Effector CD4-positive, alpha-beta T cell (primary cell): ENCODE measurements around the gene CORO6.

ENCODE experiments used
- DNase-seq: peaks from one replicate; pipeline ENCODE4 v3.0.0-alpha.2; 2020

The CORO6 gene

DNA sequence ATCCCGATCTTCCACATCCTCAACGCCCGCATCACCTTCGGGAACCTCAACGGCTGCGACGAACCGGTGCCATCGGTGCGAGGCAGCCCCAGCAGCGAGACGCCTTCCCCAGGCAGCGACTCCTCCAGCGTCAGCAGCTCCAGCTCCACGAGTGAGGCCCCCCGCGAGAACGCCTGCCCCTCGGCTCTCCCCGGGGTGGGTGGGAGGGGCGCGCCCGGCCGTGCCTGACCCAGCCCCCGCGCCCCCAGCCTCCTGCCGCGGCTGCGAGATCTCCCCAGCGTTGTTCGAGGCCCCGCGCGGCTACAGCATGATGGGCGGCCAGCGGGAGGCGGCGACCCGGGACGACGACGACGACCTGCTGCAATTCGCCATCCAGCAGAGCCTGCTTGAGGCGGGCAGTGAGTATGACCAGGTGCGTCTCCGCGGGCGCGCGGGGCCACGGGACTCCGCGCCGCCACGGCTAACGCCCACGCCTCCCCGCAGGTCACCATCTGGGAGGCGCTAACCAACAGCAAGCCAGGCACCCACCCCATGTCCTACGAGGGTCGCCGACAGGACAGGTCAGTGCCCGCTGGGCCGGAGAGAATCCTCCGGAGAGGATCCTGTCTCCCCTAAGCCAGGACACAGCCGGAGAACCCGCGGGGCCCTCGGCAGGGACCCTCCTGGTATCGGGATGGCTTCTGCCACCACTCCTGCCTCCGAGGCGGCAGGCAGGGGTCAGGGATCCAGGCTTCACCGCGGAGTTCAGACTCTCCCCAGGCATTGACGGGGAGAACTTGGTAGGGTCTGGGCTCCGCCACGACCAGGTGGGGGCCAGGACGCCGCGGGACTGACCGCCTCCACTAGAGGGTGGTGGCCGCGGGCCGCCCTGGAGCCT, 10.1 kb downstream of the CORO6 start:
- DNase-seq, result no peak

DNA sequence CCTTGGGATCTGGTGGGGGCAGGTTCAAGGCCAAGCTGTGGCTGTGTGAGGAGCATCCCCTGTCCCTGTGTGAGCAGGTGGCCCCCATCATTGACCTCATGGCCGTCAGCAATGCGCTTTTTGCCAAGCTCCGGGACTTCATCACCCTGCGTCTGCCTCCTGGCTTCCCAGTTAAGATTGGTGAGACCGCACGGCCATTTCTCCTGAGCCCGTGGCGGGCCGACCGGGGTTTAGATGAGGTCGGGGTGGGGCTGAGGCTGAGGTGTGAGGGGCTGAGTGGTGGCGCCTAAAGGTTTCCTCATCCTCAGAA, 10.7 kb downstream of the CORO6 start:
- DNase-seq, result no peak

- no peak for DNase-seq
Observed at GRCh38 chr17:29611351-29612093, 11.2 kb downstream of the CORO6 start.

- DNase-seq, result no peak
Observed at GRCh38 chr17:29610395-29610794, 12.3 kb downstream of the CORO6 start.

DNA sequence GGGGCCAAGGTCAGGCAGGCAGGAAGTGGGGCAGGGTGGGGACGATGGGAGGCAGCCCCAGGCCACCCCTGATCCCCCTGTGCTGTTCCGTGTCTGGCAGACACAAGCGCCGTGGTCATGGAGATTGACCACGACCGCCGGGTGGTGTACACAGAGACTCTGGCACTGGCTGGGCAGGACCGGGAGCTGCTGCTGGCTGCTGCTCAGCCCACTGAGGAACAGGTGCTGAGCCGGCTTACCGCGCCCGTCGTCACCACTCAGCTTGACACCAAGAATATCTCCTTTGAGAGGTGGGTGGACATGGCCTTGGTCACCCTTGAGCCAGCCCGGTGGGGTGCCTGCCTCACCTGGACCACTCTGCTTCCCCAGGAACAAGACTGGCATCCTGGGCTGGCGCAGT, 13.7 kb downstream of the CORO6 start:
- DNase-seq, result no peak

- no peak for DNase-seq
Observed at GRCh38 chr17:29607557-29608195, 15.0 kb downstream of the CORO6 start.

DNA sequence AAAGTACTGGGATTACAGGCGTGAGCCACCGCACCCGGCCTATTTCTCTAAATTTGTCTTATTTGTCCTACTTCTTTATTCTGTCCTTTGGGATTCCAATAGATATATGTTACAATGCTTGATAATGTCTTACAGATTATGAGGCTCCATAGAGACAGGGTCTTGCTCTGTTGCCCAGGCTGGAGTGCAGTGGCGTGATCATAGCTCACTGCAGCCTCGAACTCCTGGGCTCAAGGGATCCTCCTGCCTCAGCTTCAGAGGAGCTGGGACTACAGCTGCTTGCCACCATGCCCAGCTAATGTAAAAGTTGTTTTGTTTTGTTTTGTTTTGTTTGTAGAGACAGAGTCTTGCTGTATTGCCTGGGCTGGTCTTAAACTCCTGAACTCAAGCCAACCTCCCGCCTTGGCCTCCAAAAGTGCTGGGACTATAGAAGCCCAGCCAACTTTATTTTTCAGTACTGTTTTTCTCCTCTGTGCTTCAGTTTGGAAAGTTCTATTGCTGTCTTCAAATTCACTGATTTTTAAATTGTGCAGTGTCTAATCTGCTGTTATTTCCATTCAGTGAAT, 19.5 kb downstream of the CORO6 start:
- DNase-seq, result no peak

DNA sequence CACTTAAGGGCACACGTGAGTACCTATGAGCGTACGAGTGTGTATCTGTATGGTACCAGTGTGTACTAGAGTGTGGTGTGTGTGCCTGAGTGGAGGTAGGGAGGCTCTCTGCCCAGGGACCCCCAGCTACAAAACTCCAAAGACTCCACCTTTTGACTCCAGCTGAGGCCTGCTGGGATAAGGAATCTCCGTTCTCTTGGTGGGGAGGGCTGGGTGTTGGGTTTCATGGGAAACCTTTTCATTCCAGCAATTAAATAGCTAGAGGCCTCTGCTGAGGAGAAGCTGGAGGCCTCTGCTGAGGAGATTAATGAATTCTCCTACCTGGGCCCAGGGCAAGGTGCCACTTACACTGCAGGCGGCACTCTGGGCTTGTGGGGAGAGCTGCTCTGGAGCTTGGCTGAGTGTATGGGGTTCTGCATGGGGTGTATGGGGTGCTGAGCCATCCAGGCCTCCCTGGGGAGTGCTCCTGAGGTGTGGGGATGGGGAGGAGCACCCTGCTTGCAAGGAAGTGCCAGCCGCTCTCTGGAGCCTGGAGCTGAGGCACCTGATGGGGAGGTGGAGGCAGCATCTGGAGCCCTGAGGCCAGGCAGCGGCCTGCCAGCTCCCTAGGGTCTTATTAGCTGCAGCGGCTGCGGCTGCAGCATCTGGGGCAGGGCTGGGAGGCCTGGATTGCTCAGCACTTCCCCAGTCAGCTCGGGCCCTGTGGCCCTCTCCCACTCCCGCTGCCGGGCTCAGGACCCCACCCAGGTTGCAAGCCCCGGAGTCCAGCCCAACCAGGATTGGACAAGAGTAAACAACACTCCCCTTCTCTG, 25.1 kb downstream of the CORO6 start:
- no peak for DNase-seq

DNA sequence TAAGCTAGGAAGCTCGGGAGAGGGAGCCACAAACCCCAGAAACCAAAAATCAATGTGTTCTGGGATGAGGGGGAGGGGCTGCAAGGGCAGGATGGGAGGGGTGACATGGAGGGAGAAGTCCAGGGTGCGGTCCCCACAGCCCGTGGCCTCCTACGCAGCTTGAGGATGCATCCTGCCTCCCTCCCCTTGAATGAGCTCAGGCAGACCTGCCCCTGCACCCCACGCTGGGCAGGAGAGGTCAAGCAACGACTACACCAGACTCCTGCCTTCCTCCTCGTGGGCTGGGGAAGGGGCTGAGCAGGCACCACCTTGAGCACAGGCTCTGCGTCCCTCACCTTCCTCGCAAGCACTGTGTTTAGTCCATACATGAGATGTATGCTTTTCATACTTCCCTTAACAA, 25.9 kb downstream of the CORO6 start:
- no peak for DNase-seq

DNA sequence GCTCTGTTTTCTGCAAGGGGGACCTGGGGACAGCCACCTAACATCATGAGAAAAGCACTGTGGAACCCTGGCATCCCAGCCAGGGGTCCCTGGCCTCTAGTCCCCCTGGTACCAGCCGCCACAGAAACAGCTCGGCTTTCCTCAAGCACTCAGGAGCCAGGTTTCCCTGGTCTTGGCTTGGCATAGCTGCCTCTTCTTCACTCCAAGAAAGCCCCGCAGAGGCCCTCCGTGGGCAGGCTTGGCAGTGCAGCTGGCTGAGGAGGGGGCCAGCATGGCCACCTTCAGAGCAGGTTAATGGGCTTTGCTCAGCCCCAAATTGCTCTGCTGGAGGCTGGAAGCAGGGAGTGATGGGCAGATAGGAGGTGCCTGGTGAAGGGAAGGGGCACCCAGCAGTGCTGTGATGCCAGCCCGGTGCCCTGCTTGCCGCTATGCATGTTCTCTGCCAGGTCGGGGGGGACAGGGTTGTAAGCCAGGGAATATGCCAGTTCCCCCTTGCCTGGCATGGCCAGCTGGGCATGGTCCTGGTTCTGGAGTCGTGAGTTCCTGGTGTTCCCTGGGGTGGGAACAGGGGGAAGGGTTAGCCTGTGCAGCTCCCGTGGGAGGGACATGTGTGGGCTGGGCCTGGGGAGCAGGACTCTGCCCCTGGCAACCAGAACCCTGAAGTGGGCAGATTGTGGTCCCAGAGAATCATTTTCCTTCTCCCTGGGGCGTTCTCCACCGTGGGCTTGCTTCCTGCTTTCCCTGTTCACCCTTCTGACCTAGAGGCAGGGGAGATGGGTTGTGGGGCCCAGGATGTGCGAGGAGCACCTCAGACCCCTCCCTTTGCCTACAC, 26.6 kb downstream of the CORO6 start:
- no peak for DNase-seq

GRCh38 chr17:29595107-29595942, 27.4 kb downstream of the CORO6 start:
- no peak for DNase-seq

- DNase-seq, result no peak
Observed at GRCh38 chr17:29594519-29595090, 28.1 kb downstream of the CORO6 start.

DNA sequence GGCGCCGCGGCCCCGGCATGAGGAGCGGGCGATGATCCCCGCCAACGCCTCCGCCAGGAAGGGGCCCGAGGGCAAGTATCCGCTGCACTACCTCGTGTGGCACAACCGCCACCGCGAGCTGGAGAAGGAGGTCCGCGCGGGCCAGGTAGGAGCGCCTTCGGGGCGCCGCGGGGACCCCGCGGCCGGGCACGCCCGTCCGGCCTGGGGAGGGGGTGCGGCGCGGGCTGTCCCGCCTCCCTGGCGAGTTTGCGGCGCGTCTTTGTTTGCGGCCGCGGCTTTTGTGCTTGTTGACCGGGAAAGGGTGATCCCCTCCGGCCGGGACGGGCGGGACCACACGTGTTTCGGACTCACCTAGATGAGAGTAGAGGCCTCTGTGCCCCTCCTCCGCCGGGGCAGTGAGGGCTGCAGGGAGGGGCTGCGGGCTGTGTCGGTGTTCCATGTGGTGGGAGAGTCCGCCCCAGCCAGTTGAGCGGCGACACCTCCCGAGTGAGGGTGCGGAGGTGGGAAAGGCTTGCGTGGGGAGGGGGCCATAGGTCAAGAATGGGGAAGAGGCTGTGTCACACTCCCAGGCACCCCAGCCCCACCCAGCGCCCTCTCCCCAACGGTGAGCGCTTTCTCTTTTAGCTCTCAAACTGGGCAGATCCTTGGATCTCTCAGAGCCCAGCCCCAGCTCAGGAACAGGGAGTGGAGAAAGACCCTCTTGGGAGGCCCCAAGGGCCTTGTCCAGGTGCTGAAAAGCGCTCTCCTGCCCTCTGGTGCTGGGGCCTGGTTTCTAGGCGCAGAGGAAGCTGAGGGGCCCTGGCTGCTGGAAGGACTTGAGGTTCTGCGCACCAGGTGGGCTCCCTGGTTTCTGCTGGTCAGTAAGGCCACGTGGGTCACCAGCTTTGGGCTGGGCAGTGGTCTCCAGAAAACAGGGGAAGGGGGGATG, 28.9 kb downstream of the CORO6 start:
- no peak for DNase-seq

- no peak for DNase-seq
Observed at GRCh38 chr17:29592850-29593551, 29.7 kb downstream of the CORO6 start, which contains the start of gene ANKRD13B. TSS of gene ANKRD13B (plus strand) at chr17:29593132. CDS start at chr17:29593622, 490 bp downstream.

DNA sequence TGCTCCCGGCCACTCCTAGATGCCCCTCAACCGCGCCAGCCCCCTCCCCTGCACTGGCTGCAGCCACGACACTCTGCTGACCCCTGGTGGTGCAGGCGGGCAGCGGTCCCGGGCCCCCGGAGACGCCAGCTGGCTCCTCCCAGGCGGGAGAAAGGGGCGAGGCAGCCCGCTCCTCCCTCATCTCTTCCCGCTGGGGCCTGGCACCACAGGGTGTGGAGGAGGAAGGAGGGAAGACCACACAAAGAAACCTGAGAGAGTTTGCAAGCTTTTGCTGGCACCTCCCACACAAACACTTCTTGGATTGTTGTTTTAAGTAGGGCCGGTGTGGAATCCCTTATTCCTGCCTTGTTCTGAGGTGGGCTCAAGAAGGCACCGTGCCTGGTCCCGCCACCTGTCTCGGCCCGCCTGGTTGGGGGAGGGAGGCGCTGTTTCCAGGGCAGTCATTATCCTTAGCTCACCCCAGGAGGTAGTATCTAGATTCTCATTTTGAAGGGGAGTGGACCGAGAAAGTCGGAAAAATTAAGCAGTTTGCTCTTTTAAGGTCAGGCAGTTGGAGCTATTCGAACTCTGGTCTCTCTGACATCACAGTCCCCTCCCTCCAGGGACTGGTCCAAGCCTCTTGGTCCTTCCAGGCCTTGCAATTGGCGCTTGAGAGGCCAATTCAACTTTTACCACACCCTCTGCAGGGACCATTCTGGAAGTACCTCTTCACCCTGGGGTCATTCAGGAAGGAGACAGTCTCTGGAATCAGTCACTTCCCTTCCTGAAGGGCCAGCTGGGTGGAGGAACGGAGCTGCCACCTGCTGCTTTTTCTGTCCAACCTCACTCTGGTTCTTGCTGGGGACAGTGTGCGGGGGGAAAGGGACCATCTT, 30.7 kb downstream of the CORO6 start:
- peak; percentile 72 for DNase-seq

GRCh38 chr17:29591146-29591736, 31.5 kb downstream of the CORO6 start:
- DNase-seq, result no peak
